SH-SY5Y (cell line): ENCODE measurements around the gene ATG2A.

ENCODE experiments used
- GATA2 ChIP-seq: IDR thresholded peaks from 2 replicates; pipeline ENCODE4 v1.6.1; 2011; ENCODE audit warnings: mild to moderate bottlenecking, low read depth, low read length
- GATA3 ChIP-seq: IDR thresholded peaks from 2 replicates; pipeline ENCODE4 v1.6.1; 2011; ENCODE audit warnings: low read depth, mild to moderate bottlenecking, low read length, moderate library complexity

GRCh38 chr11:64963072-64963631, 46.1 kb upstream of the ATG2A start:
- TF ChIP-seq GATA2 (no peak), GATA3 (no peak)
